ENCODE data around the gene MYO3B. TPM values are rescaled to one million over a fixed set of nuclear protein-coding genes. Genes with fewer than 3 reads are reported as not detected.
A peak's percentile ranks its signal among the peaks of the same experiment; 100 is the strongest.

MYO3B gene
- total RNA-seq, 1 experiment from 2014 or later: not detected

- intact Hi-C loops (cut with micrococcal nuclease): loop anchor here (1.0 to 5.0 kb wide), 3 partner anchors 133 to 502 kb away; no protein-coding TSS in a partner anchor
- Mint-ChIP-seq H3K4me3 (ENCODE audit: unreplicated experiment) (no peak overlapping the region), H3K36me3 (ENCODE audit: insufficient read depth, unreplicated experiment) (no peaks in the 10 kb centered on the region), H3K27ac (ENCODE audit: low read depth, unreplicated experiment) (no peak overlapping the region), H3K4me1 (ENCODE audit: insufficient read depth, unreplicated experiment) (peaks cover 8% of the 10 kb centered on the region), H3K27me3 (ENCODE audit: insufficient read depth, unreplicated experiment) (peaks cover 49% of the 10 kb centered on the region), H3K9me3 (ENCODE audit: unreplicated experiment) (no peaks in the 10 kb centered on the region)
- no TSS peak for BruUV-seq (replicated peaks)
- no peak for TF ChIP-seq CTCF (IDR thresholded peaks at IDR 0.05; ENCODE audit: unreplicated experiment)
- CTCF ChIA-PET: interaction anchor here (0.6 to 5.3 kb wide), 23 partner anchors 9 to 1543 kb away, joined by 3 to 103 read pairs (median 3); partner anchors contain the start of gene GAD1
- POLR2A ChIA-PET: interaction anchor here (0.6 to 2.0 kb wide), 5 partner anchors 9 to 716 kb away, joined by 3 to 8 read pairs (median 3); partner anchors contain the start of genes ERICH2 and GAD1
- DNase-seq (ENCODE audit: unreplicated experiment): peak; percentile 32
These were observed 191.9 kb downstream of the MYO3B start for GRCh38 chr2:170369894-170370293.

DNA sequence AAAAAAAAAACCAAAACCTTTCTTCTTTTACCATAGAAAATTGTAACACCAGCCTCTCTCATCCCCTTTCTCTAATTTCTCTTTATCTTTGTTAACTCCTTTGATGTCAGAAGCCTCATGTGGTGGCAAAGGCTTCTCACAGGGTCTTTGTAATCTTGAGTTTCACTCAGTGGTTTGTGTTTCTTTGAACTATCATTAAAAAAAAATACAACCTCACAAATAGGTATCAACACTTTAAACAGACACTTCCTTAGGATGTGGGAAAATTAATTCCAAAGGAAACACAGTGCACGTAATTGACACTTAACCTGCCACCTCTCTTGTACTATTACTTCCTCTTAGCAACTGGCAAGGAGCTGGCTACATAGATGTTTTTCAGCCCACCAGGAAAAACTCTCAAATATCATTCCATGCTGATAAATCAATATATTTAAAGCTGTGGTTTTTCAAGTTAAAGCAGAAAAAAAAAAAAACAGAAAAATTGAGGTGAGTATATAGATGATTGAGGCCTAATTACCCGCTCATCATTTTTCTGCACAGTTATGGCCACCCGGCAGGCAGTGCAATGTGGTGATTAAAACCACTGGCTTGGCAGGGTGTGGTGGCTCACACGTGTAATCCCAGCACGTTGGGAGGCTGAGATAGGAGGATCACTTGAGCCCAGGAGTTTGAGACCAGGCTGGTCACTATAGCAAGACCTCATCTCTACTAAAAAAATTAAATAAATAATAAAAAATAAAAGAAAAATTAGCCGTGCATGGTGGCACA, 193.5 kb downstream of the MYO3B start:
- DNase-seq (ENCODE audit: unreplicated experiment): no peak
- intact Hi-C loops (cut with micrococcal nuclease): loop anchor here (5.0 kb wide), 1 partner anchor 501 kb away; no protein-coding TSS in a partner anchor
- CTCF ChIA-PET: interaction anchor here (0.6 to 5.3 kb wide), 11 partner anchors 8 to 557 kb away, joined by 3 to 103 read pairs (median 5); partner anchors contain the start of gene GAD1
- H3K4me1 Mint-ChIP-seq (ENCODE audit: insufficient read depth, unreplicated experiment): peaks cover 17% of the 10 kb centered on the region
- H3K9me3 Mint-ChIP-seq (ENCODE audit: unreplicated experiment): no peaks in the 10 kb centered on the region
- TF ChIP-seq CTCF (IDR thresholded peaks at IDR 0.05; ENCODE audit: unreplicated experiment): no peak
- no peak overlapping the region for H3K4me3 Mint-ChIP-seq (ENCODE audit: unreplicated experiment)
- H3K27me3 Mint-ChIP-seq (ENCODE audit: insufficient read depth, unreplicated experiment): peaks cover 34% of the 10 kb centered on the region
- BruUV-seq (replicated peaks): no TSS peak
- no peaks in the 10 kb centered on the region for H3K36me3 Mint-ChIP-seq (ENCODE audit: insufficient read depth, unreplicated experiment)
- POLR2A ChIA-PET: interaction anchor here (1.0 kb wide), 1 partner anchor 99 kb away, joined by 3 read pairs; no protein-coding TSS in a partner anchor
- no peak overlapping the region for H3K27ac Mint-ChIP-seq (ENCODE audit: low read depth, unreplicated experiment)

DNA sequence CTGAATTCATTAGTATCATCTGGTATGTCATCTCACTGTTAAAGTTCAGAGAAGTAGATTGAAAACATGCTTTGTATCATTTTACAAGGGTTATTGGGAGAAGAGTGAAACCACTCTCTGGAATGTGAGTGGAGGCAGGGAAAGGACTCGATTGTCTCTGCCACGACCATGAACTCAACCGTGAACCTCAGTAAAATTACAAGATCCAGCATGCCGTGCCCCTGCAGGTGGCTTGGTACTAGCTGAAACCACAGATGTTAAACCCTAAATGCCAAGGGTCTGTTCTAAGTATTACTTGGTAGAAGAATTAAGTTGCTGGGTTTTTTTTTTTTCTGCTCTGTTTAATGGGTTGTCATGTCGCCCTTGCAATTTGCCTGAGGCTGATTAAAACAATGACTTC, 197.2 kb downstream of the MYO3B start:
- Mint-ChIP-seq H3K4me1 (ENCODE audit: insufficient read depth, unreplicated experiment) (peaks cover 17% of the 10 kb centered on the region), H3K36me3 (ENCODE audit: insufficient read depth, unreplicated experiment) (no peaks in the 10 kb centered on the region), H3K27me3 (ENCODE audit: insufficient read depth, unreplicated experiment) (peaks cover 11% of the 10 kb centered on the region), H3K27ac (ENCODE audit: low read depth, unreplicated experiment) (peak overlapping the region; percentile 57), H3K4me3 (ENCODE audit: unreplicated experiment) (peak overlapping the region; percentile 22), H3K9me3 (ENCODE audit: unreplicated experiment) (no peaks in the 10 kb centered on the region)
- ChIA-PET POLR2A (no interaction called here), CTCF (interaction anchor here (0.6 to 2.7 kb wide), 7 partner anchors 22 to 541 kb away, joined by 3 to 20 read pairs (median 3); partner anchors contain the start of gene GAD1)
- no TSS peak for BruUV-seq (replicated peaks)
- no peak for TF ChIP-seq CTCF (IDR thresholded peaks at IDR 0.05; ENCODE audit: unreplicated experiment)
- intact Hi-C loops (cut with micrococcal nuclease): no loop called here
- no peak for DNase-seq (ENCODE audit: unreplicated experiment)

GRCh38 chr2:170377500-170378207, 199.7 kb downstream of the MYO3B start:
- ChIA-PET POLR2A (interaction anchor here (0.8 to 1.1 kb wide), 4 partner anchors 13 to 439 kb away, joined by 3 read pairs; partner anchors contain the start of gene GAD1), CTCF (interaction anchor here (0.5 to 7.6 kb wide), 12 partner anchors 12 to 496 kb away, joined by 3 to 88 read pairs (median 6); partner anchors contain the start of gene GAD1)
- intact Hi-C loops (cut with micrococcal nuclease): no loop called here
- Mint-ChIP-seq H3K36me3 (ENCODE audit: insufficient read depth, unreplicated experiment) (no peaks in the 10 kb centered on the region), H3K27me3 (ENCODE audit: insufficient read depth, unreplicated experiment) (peaks cover 11% of the 10 kb centered on the region), H3K27ac (ENCODE audit: low read depth, unreplicated experiment) (no peak overlapping the region), H3K9me3 (ENCODE audit: unreplicated experiment) (no peaks in the 10 kb centered on the region), H3K4me1 (ENCODE audit: insufficient read depth, unreplicated experiment) (peaks cover 17% of the 10 kb centered on the region), H3K4me3 (ENCODE audit: unreplicated experiment) (no peak overlapping the region)
- DNase-seq (ENCODE audit: unreplicated experiment): no peak
- no peak for TF ChIP-seq CTCF (IDR thresholded peaks at IDR 0.05; ENCODE audit: unreplicated experiment)
- BruUV-seq (replicated peaks): no TSS peak
